ENCODE results near the gene CSRNP3. TPM values are rescaled to one million over a fixed set of nuclear protein-coding genes. Genes with fewer than 3 reads are reported as not detected.

CSRNP3 gene
- total and polyA plus RNA-seq, 10 of the 15 experiments (the other 5 are each of a cell fraction or from before 2014, with no cell fraction given), result 0.03 to 5.2 (median 0.11) TPM; not detected in 1

GRCh38 chr2:165692906-165693305 lies 223.4 kb downstream of the CSRNP3 start:
- DNase-seq (ENCODE audit: low read depth, low spot score) (no peak), FAIRE-seq (no peak), ATAC-seq (no peak)
- intact Hi-C loops (cut with micrococcal nuclease; ENCODE audit: unreplicated experiment) (no loop called here), in situ Hi-C loops (cut with MboI) (loop anchor here (10.0 kb wide), 1 partner anchor 278 kb away; no protein-coding TSS in a partner anchor)
- Histone ChIP-seq H3K27me3 (replicated peaks in 1 of 2; ENCODE audit: control insufficient read depth in 2 of 2, insufficient read depth in 2 of 2, low read length in 1 of 2) (no peaks in the 10 kb centered on the region), H3K9me3 (replicated peaks; ENCODE audit: control insufficient read depth, insufficient read depth, low read length) (no peaks in the 10 kb centered on the region), H3K79me2 (ENCODE audit: control insufficient read depth, insufficient read depth, low read length) (no peaks in the 10 kb centered on the region), H3K27ac (ENCODE audit: control insufficient read depth, insufficient read depth) (no peak overlapping the region), H3K9ac (ENCODE audit: control insufficient read depth, insufficient read depth, low read length) (no peak overlapping the region), H3K4me2 (ENCODE audit: control insufficient read depth, insufficient read depth) (no peak overlapping the region), H3K4me3 (no peak overlapping the region), H4K20me1 (ENCODE audit: control insufficient read depth, insufficient read depth) (no peaks in the 10 kb centered on the region), H3K36me3 (ENCODE audit: control insufficient read depth in 2 of 2, insufficient read depth in 2 of 2, low read length in 1 of 2) (no peaks in the 10 kb centered on the region), H3K4me1 (ENCODE audit: control insufficient read depth, insufficient read depth, low read length) (no peaks in the 10 kb centered on the region), H2AFZ (ENCODE audit: control insufficient read depth, low read depth, low read length) (no peak overlapping the region)
- ChIA-PET SMC1A (ENCODE audit: uncharacterized antibody, unreplicated experiment) (interaction anchor here (1.3 to 6.8 kb wide), 8 partner anchors 10 to 289 kb away, joined by 3 to 34 read pairs (median 6); no protein-coding TSS in a partner anchor), POLR2A (interaction anchor here (0.6 to 1.1 kb wide), 2 partner anchors 133 to 257 kb away, joined by 3 read pairs; no protein-coding TSS in a partner anchor), CTCF (interaction anchor here (1.0 to 1.5 kb wide), 4 partner anchors 134 to 292 kb away, joined by 3 to 4 read pairs (median 4); no protein-coding TSS in a partner anchor), RAD21 (ENCODE audit: unreplicated experiment) (interaction anchor here (1.0 to 2.5 kb wide), 5 partner anchors 133 to 243 kb away, joined by 3 to 10 read pairs (median 4); no protein-coding TSS in a partner anchor)
- BruUV-seq (replicated peaks), result no TSS peak
- 19% methylated on average over 3 of the region's 3 CpGs for WGBS (ENCODE audit: insufficient coverage, insufficient replicate concordance, low lambda C conversion rate, missing lambda C conversion rate)
- TF ChIP-seq CREB1 (IDR thresholded peaks at IDR 0.05; ENCODE audit: low read depth), result no peak
- TF ChIP-seq CTCF (IDR thresholded peaks at IDR 0.05 in 2 of 3, conservative IDR thresholded peaks at IDR 0.05 in 1 of 3; ENCODE audit: control insufficient read depth in 2 of 3, extremely low read depth in 1 of 3, insufficient read depth in 1 of 3, low read depth in 3 of 3, low read length in 3 of 3), result no peak
- TF ChIP-seq WRNIP1 (IDR thresholded peaks at IDR 0.05; ENCODE audit: borderline replicate concordance, low read depth, low read length), result no peak
- TF ChIP-seq SMC3 (IDR thresholded peaks at IDR 0.05; ENCODE audit: borderline replicate concordance, low read length), result no peak
- no peak for TF ChIP-seq EGR1 (IDR thresholded peaks at IDR 0.05; ENCODE audit: borderline replicate concordance in 1 of 2, low read depth in 2 of 2, low read length in 2 of 2)
- TF ChIP-seq, protein P1, sequence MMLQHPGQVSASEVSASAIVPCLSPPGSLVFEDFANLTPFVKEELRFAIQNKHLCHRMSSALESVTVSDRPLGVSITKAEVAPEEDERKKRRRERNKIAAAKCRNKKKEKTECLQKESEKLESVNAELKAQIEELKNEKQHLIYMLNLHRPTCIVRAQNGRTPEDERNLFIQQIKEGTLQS (IDR thresholded peaks at IDR 0.05; ENCODE audit: borderline replicate concordance, extremely low read depth, low read depth, low read length), result no peak
- TF ChIP-seq CBX3 (IDR thresholded peaks at IDR 0.05; ENCODE audit: borderline replicate concordance, low read depth), result no peak
- TF ChIP-seq ATF2 (IDR thresholded peaks at IDR 0.05; ENCODE audit: low read length), result no peak
- no peak for TF ChIP-seq IRF3 (IDR thresholded peaks at IDR 0.05)
- no peak for TF ChIP-seq SREBF2 (IDR thresholded peaks at IDR 0.05; ENCODE audit: low read length)
- no peak for TF ChIP-seq ZBTB11 (CRISPR knock-in tag; IDR thresholded peaks at IDR 0.05)
- TF ChIP-seq IKZF2 (IDR thresholded peaks at IDR 0.05), result no peak
- TF ChIP-seq NFYA (IDR thresholded peaks at IDR 0.05; ENCODE audit: borderline replicate concordance, low read depth, low read length), result no peak

All from GM12878 (cell line).